Gastroesophageal sphincter (tissue), 4 donors: ENCODE measurements around the gene ACTR1A. TPM values are rescaled to one million over a fixed set of nuclear protein-coding genes. Genes with fewer than 3 reads are reported as not detected.

Source experiments
- ATAC-seq: fragments of 150-250 bp; one replicate; pipeline ENCODE4 v1.9.1; 2016; ENCODE audit warnings: mild to moderate bottlenecking, moderate library complexity
- H3K27ac ChIP-seq, 4 donors: fragments of 200-600 bp; sonication (generic) in 3 of 4; 1 replicate in 3 of 4; 2 replicates in 1 of 4; pipeline ENCODE4 v1.5.1; 2016 to 2019
- H3K27me3 ChIP-seq: fragments of 200-600 bp; sonication (generic); one replicate; pipeline ENCODE4 v1.5.1; 2019
- H3K36me3 ChIP-seq, 2 donors: fragments of 200-600 bp; sonication (generic); one replicate each; pipeline ENCODE4 v1.5.1; 2019; ENCODE audit warnings: control low read depth in 1 of 2
- H3K4me1 ChIP-seq, 3 donors: fragments of 200-600 bp; sonication (generic); 1 replicate in 2 of 3; 2 replicates in 1 of 3; pipeline ENCODE4 v1.5.1; 2016 to 2019; ENCODE audit warnings: control low read depth in 2 of 3
- H3K4me3 ChIP-seq, 2 donors: fragments of 200-600 bp; sonication (generic); one replicate each; pipeline ENCODE4 v1.5.1; 2019; ENCODE audit warnings: mild to moderate bottlenecking in 1 of 2, moderate library complexity in 1 of 2
- H3K9me3 ChIP-seq, 3 donors: fragments of 200-600 bp; sonication (generic); one replicate each; pipeline ENCODE4 v1.5.1; 2017 to 2019; ENCODE audit warnings: control low read depth in 2 of 3
- CTCF ChIP-seq, 4 experiments: fragments of 200-600 bp in 2 of 4; fragments of 450-650 bp in 2 of 4; sonication (generic) in 1 of 4; IDR thresholded peaks; one replicate each; pipeline ENCODE4 v1.5.1; 2017 to 2019; ENCODE audit warnings: antibody characterized with exemption in 4 of 4, mild to moderate bottlenecking in 2 of 4, moderate library complexity in 2 of 4
- EP300 ChIP-seq: sonication (generic); formaldehyde crosslinking; IDR thresholded peaks from one replicate; pipeline ENCODE4 v1.6.1; 2017; ENCODE audit warnings: antibody characterized with exemption, mild to moderate bottlenecking
- POLR2A ChIP-seq, 2 donors: fragments of 450-650 bp; IDR thresholded peaks; one replicate each; pipeline ENCODE4 v1.6.1; 2017; ENCODE audit warnings: antibody characterized with exemption in 2 of 2, mild to moderate bottlenecking in 2 of 2, moderate library complexity in 1 of 2
- POLR2AphosphoS5 ChIP-seq: sonication (generic); formaldehyde crosslinking; IDR thresholded peaks from one replicate; pipeline ENCODE4 v1.6.1; 2017; ENCODE audit warnings: antibody characterized with exemption
- WGBS, 2 donors: methylation state at CpG; one replicate each; pipeline ENCODE4 v1.1.5; 2018; ENCODE audit warnings: low coverage in 1 of 2; 5-methylcytosine and 5-hydroxymethylcytosine counted together
- total RNA-seq, 4 donors: library from RNA; depleted of rRNA; stranded (reverse); fragments of >200 nt; gene quantifications; one replicate each; pipeline ENCODE4 v1.1.0, GENCODE V29; 2016

The ACTR1A gene
- total RNA-seq = 100 to 1,000 TPM; 157 to 221 (median 179) TPM

- WGBS, 2 donors = 0 to 1% methylated on average over 4 to 18 of the region's 42 CpGs
- TF ChIP-seq CTCF (IDR thresholded peaks at IDR 0.05) (peak in 2 of 4 experiments; percentile 13 to 32), POLR2AphosphoS5 (peak; percentile 85), POLR2A (IDR thresholded peaks at IDR 0.05) (peak; percentile 61 to 85), EP300 (no peak)
- Histone ChIP-seq H3K4me3 (peak within 1 kb of the TSS; percentile 71 to 90), H3K9me3 (no peaks in the 10 kb centered on the region), H3K27ac (peak within 1 kb of the TSS; percentile 88 to 99 (median 91)), H3K4me1 (peaks cover 4 to 80% (median 29%) of the 10 kb centered on the region in 3 donors), H3K27me3 (no peaks in the 10 kb centered on the region), H3K36me3 (no peaks in the 10 kb centered on the region)
- peak; percentile 86 for ATAC-seq
Measured at GRCh38 chr10:102502337-102503151, at the start of gene ACTR1A. Gene ACTR1A (minus strand): TSS chr10:102502712. CDS start chr10:102502647, 65 bp downstream.

DNA sequence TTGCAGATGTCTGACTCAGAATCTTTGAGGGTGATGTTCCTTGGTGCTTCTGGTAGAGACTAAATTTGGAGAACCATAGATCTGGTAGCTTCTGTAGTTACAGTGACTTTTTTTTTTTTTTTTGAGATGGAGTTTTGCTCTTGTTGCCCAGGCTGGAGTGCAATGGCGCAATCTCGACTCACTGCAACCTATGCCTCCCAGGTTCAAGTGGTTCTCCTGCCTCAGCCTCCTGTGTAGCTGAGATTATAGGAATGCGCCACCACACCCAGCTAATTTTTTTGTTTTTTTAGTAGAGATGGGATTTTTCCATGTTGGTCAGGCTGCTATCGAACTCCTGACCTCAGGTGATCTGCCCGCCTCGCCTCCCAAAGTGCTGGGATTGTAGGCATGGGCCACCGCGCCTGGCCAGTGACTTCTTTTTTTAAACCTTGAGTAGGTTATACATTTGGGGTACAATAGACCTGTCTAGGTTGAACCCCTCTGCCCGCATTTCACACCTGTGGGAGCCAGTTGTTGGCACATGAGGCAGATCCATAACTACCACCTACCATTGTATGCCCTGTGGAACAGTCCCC lies 48.2 kb upstream of the ACTR1A start:
- WGBS, 2 donors = 93% methylated on average over 5 of the region's 9 CpGs; no CpG with 5 or more reads in 1 of the 2 donors
- Histone ChIP-seq H3K4me3 (no peak overlapping the region), H3K9me3 (no peaks in the 10 kb centered on the region), H3K27ac (no peak overlapping the region), H3K36me3 (peaks cover 0 to 29% of the 10 kb centered on the region in 2 donors), H3K4me1 (peaks cover 0 to 18% (median 6%) of the 10 kb centered on the region in 3 donors), H3K27me3 (no peaks in the 10 kb centered on the region)
- no peak for ATAC-seq
- TF ChIP-seq EP300 (no peak), CTCF (IDR thresholded peaks at IDR 0.05) (no peak), POLR2A (IDR thresholded peaks at IDR 0.05) (no peak), POLR2AphosphoS5 (no peak)

GRCh38 chr10:102549549-102549948 lies 47.0 kb upstream of the ACTR1A start:
- no peaks in the 10 kb centered on the region for H3K27me3 ChIP-seq
- H3K27ac ChIP-seq = no peak overlapping the region
- ATAC-seq = no peak
- no peak overlapping the region for H3K4me3 ChIP-seq
- H3K36me3 ChIP-seq = peaks cover 0 to 29% of the 10 kb centered on the region in 2 donors
- 90 to 100% methylated on average over 1 of the region's 1 CpG for WGBS, 2 donors
- TF ChIP-seq CTCF (IDR thresholded peaks at IDR 0.05) (no peak), POLR2AphosphoS5 (no peak), POLR2A (IDR thresholded peaks at IDR 0.05) (no peak), EP300 (no peak)
- H3K9me3 ChIP-seq = no peaks in the 10 kb centered on the region
- peaks cover 0 to 15% (median 6%) of the 10 kb centered on the region in 3 donors for H3K4me1 ChIP-seq

GRCh38 chr10:102546606-102547320 lies 44.3 kb upstream of the ACTR1A start:
- no peak overlapping the region for H3K27ac ChIP-seq
- H3K36me3 ChIP-seq = peaks cover 0 to 20% of the 10 kb centered on the region in 2 donors
- H3K4me1 ChIP-seq = peaks cover 0 to 15% (median 6%) of the 10 kb centered on the region in 3 donors
- H3K9me3 ChIP-seq = no peaks in the 10 kb centered on the region
- no peaks in the 10 kb centered on the region for H3K27me3 ChIP-seq
- ATAC-seq = no peak
- WGBS, 2 donors = 44 to 48% methylated on average over 3 to 10 of the region's 12 CpGs
- TF ChIP-seq POLR2A (IDR thresholded peaks at IDR 0.05) (no peak), EP300 (no peak), POLR2AphosphoS5 (no peak), CTCF (IDR thresholded peaks at IDR 0.05) (no peak)
- no peak overlapping the region for H3K4me3 ChIP-seq
